Type B pancreatic cell (in vitro differentiated cells): ENCODE data around the gene SOS1. TPM values are rescaled to one million over a fixed set of nuclear protein-coding genes. Genes with fewer than 3 reads are reported as not detected.
A peak's percentile ranks its signal among the peaks of the same experiment; 100 is the strongest.

Experiments
- DNase-seq: peaks from one replicate; pipeline ENCODE4 v3.0.0; 2021; ENCODE audit warnings: mixed read lengths; ENCODE audit not compliant: unreplicated experiment; ENCODE audit errors: extremely low spot score
- H3K27ac Mint-ChIP-seq: 2 replicates; pipeline ENCODE4 v1.8.0; 2021; ENCODE audit warnings: mild to moderate bottlenecking, mixed read lengths
- H3K27me3 Mint-ChIP-seq: 2 replicates; pipeline ENCODE4 v1.8.0; 2021; ENCODE audit warnings: mixed read lengths
- H3K36me3 Mint-ChIP-seq: 2 replicates; pipeline ENCODE4 v1.8.0; 2021; ENCODE audit warnings: mixed read lengths
- H3K4me1 Mint-ChIP-seq: one replicate; pipeline ENCODE4 v1.8.0; 2021; ENCODE audit warnings: mixed read lengths; ENCODE audit not compliant: unreplicated experiment
- H3K4me3 Mint-ChIP-seq: 2 replicates; pipeline ENCODE4 v1.8.0; 2021; ENCODE audit warnings: mild to moderate bottlenecking, mixed read lengths
- H3K9me3 Mint-ChIP-seq: 2 replicates; pipeline ENCODE4 v1.8.0; 2021; ENCODE audit warnings: mixed read lengths
- CTCF ChIP-seq: fragments of 200-600 bp; sonication (generic); conservative IDR thresholded peaks from 2 replicates; pipeline ENCODE4 v1.5.0; 2021; ENCODE audit warnings: antibody characterized with exemption, mild to moderate bottlenecking
- long read RNA-seq: library from polyadenylated mRNA; unstranded; transcript quantifications from one replicate; pipeline ENCODE4 v2.0.0, GENCODE V29; 2020
- total RNA-seq: library from RNA; stranded (reverse); gene quantifications from 2 replicates; pipeline ENCODE4 v1.2.1, GENCODE V29; 2021; ENCODE audit warnings: low replicate concordance

SOS1 gene
- 54.2 and 63.8 TPM in 2 replicates for total RNA-seq
- long read RNA-seq, partial matches to known transcripts, result 32 of 45 reads
- long read RNA-seq, other reads (novel, unspliced or antisense), result 13 of 45 reads

- peaks cover 4% of the 10 kb centered on the region for H3K9me3 Mint-ChIP-seq
- peaks cover 38% of the 10 kb centered on the region for H3K4me1 Mint-ChIP-seq
- H3K27me3 Mint-ChIP-seq, result no peaks in the 10 kb centered on the region
- H3K36me3 Mint-ChIP-seq, result peaks cover 5% of the 10 kb centered on the region
- no peak for TF ChIP-seq CTCF
- peak within 1 kb of the TSS; percentile 97 for H3K27ac Mint-ChIP-seq
- peak; percentile 98 for DNase-seq
- peak within 1 kb of the TSS; percentile 92 for H3K4me3 Mint-ChIP-seq
These were observed at the start of gene SOS1 for GRCh38 chr2:39120771-39121522. SOS1 (minus strand) TSS chr2:39121051; CDS start chr2:39120422, 629 bp downstream.

DNA sequence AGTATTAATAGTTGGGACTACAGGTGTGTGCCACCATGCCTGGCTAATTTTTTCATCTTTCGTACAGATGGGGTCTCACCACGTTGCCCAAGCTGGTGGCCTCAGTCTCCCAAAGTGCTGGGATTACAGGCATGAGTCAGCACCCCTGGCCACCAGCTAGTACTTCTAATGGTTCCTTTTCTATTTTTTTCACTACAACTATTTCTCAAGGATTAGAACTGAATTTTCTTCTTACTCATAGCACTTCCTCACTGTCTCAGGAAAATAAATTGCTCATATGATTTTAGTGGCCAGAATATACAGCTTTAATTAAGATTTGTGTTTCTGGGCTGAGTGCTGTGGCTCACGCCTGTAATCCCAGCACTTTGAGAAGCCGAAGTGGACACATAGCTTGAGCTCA is 43.2 kb upstream of the SOS1 start:
- Mint-ChIP-seq H3K27me3 (no peaks in the 10 kb centered on the region), H3K27ac (no peak overlapping the region), H3K4me1 (no peaks in the 10 kb centered on the region), H3K9me3 (no peaks in the 10 kb centered on the region), H3K36me3 (no peaks in the 10 kb centered on the region), H3K4me3 (no peak overlapping the region)
- TF ChIP-seq CTCF, result no peak
- no peak for DNase-seq

GRCh38 chr2:39160982-39161381 is 40.1 kb upstream of the SOS1 start:
- H3K27ac Mint-ChIP-seq, result no peak overlapping the region
- no peaks in the 10 kb centered on the region for H3K4me1 Mint-ChIP-seq
- no peak overlapping the region for H3K4me3 Mint-ChIP-seq
- H3K36me3 Mint-ChIP-seq, result no peaks in the 10 kb centered on the region
- TF ChIP-seq CTCF, result no peak
- no peaks in the 10 kb centered on the region for H3K27me3 Mint-ChIP-seq
- no peaks in the 10 kb centered on the region for H3K9me3 Mint-ChIP-seq
- no peak for DNase-seq

DNA sequence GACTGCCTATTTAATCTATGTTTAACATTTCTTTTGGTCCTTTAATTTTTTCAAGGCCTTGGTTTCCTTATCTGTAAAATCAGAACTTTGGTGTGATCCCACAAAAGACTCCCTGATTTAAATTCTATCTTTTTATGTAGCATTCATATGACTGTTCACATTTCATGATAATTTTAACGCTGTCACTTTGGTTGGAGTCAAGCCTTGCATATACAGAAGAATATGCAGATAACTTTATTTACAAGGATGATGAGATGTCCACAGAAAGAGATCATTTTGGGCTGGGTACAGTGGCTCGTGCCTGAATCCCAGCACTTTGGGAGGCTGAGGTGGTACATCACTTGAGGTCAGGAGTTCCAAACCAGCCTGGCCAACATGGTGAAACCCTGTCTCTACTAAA is 38.4 kb upstream of the SOS1 start:
- no peaks in the 10 kb centered on the region for H3K4me1 Mint-ChIP-seq
- H3K4me3 Mint-ChIP-seq, result no peak overlapping the region
- no peaks in the 10 kb centered on the region for H3K27me3 Mint-ChIP-seq
- no peak for DNase-seq
- no peak overlapping the region for H3K27ac Mint-ChIP-seq
- H3K9me3 Mint-ChIP-seq, result no peaks in the 10 kb centered on the region
- no peak for TF ChIP-seq CTCF
- H3K36me3 Mint-ChIP-seq, result no peaks in the 10 kb centered on the region

- Mint-ChIP-seq H3K9me3 (no peaks in the 10 kb centered on the region), H3K27me3 (no peaks in the 10 kb centered on the region), H3K27ac (no peak overlapping the region), H3K4me1 (no peaks in the 10 kb centered on the region), H3K4me3 (no peak overlapping the region), H3K36me3 (no peaks in the 10 kb centered on the region)
- TF ChIP-seq CTCF, result no peak
- no peak for DNase-seq
These were observed 37.5 kb upstream of the SOS1 start for GRCh38 chr2:39158351-39158750.
